ENCODE data around the gene MZF1. TPM values are rescaled to one million over a fixed set of nuclear protein-coding genes. Genes with fewer than 3 reads are reported as not detected.

The MZF1 gene
- total RNA-seq, 2 donors from 2014 or later, result 6.5 to 11.3 TPM

- DNase-seq (ENCODE audit: low spot score), result no peak
- H3K4me3 ChIP-seq, result no peak overlapping the region
- H3K27ac ChIP-seq, result no peak overlapping the region
Observed at GRCh38 chr19:58571575-58571947, 1.6 kb downstream of the MZF1 start.

GRCh38 chr19:58570770-58571574 is 2.2 kb downstream of the MZF1 start:
- DNase-seq (ENCODE audit: low spot score), result no peak
- TF ChIP-seq CTCF (IDR thresholded peaks at IDR 0.05), result no peak

More at GRCh38 chr19:58571575-58571947, 1.6 kb downstream of the MZF1 start:
- Histone ChIP-seq H3K4me1 (peaks cover 0 to 19% of the 10 kb centered on the region in 2 donors), H3K36me3 (peaks cover 21% of the 10 kb centered on the region), H3K27me3 (no peaks in the 10 kb centered on the region), H3K9me3 (no peaks in the 10 kb centered on the region)
- no peak for TF ChIP-seq CTCF (IDR thresholded peaks at IDR 0.05)

GRCh38 chr19:58569943-58570670 is 3.0 kb downstream of the MZF1 start:
- Histone ChIP-seq H3K4me3 (no peak overlapping the region), H3K27ac (no peak overlapping the region), H3K36me3 (peaks cover 21% of the 10 kb centered on the region), H3K27me3 (no peaks in the 10 kb centered on the region), H3K9me3 (no peaks in the 10 kb centered on the region), H3K4me1 (peaks cover 0 to 19% of the 10 kb centered on the region in 2 donors)
- TF ChIP-seq CTCF (IDR thresholded peaks at IDR 0.05), result no peak
- no peak for DNase-seq (ENCODE audit: low spot score)

More at GRCh38 chr19:58570770-58571574, 2.2 kb downstream of the MZF1 start:
- Histone ChIP-seq H3K4me3 (no peak overlapping the region), H3K4me1 (peaks cover 0 to 19% of the 10 kb centered on the region in 2 donors), H3K27me3 (no peaks in the 10 kb centered on the region), H3K36me3 (peaks cover 21% of the 10 kb centered on the region), H3K27ac (no peak overlapping the region), H3K9me3 (no peaks in the 10 kb centered on the region)

GRCh38 chr19:58569191-58569942 is 3.8 kb downstream of the MZF1 start:
- H3K4me3 ChIP-seq, result no peak overlapping the region
- DNase-seq (ENCODE audit: low spot score), result no peak
- H3K27me3 ChIP-seq, result no peaks in the 10 kb centered on the region
- TF ChIP-seq CTCF (IDR thresholded peaks at IDR 0.05), result no peak
- peaks cover 21% of the 10 kb centered on the region for H3K36me3 ChIP-seq
- no peaks in the 10 kb centered on the region for H3K9me3 ChIP-seq
- H3K27ac ChIP-seq, result no peak overlapping the region
- H3K4me1 ChIP-seq, result peaks cover 0 to 16% of the 10 kb centered on the region in 2 donors

- Histone ChIP-seq H3K27ac (no peak overlapping the region), H3K4me1 (peaks cover 0 to 11% of the 10 kb centered on the region in 2 donors), H3K4me3 (no peak overlapping the region), H3K36me3 (peaks cover 21% of the 10 kb centered on the region), H3K27me3 (no peaks in the 10 kb centered on the region), H3K9me3 (no peaks in the 10 kb centered on the region)
- no peak for TF ChIP-seq CTCF (IDR thresholded peaks at IDR 0.05)
- no peak for DNase-seq (ENCODE audit: low spot score)
Observed at GRCh38 chr19:58568453-58569130, 4.5 kb downstream of the MZF1 start.

Data from right atrium auricular region (tissue), 2 donors.